Measurements from ENCODE around the gene ATG14. TPM values are rescaled to one million over a fixed set of nuclear protein-coding genes. Genes with fewer than 3 reads are reported as not detected.

ATG14 gene
- total and polyA plus RNA-seq, 2 of the 13 experiments (the other 11 are each of a cell fraction or from before 2014, with no cell fraction given): 7.2 to 9.1 TPM

GRCh38 chr14:55430024-55430690 lies 18.5 kb upstream of the ATG14 start:
- in situ Hi-C loops (cut with HindIII; ENCODE audit: extremely low pct_ligation_motif_present, low pct_unique_long_range_greater_than_20kb) (loop anchor here (5.0 to 25.0 kb wide), 3 partner anchors 218 to 1045 kb away; no protein-coding TSS in a partner anchor), intact Hi-C loops (cut with micrococcal nuclease; ENCODE audit: unreplicated experiment) (loop anchor here (2.0 to 10.0 kb wide), 3 partner anchors 155 to 225 kb away; partner anchors contain the start of gene FBXO34)
- Histone ChIP-seq H3K4me3 (replicated peaks in 1 of 3; ENCODE audit: insufficient read depth in 1 of 3, low read depth in 2 of 3, low read length in 3 of 3) (no peak overlapping the region), H3K9ac (ENCODE audit: insufficient read depth, low read depth, low read length) (no peak overlapping the region), H3K4me1 (ENCODE audit: insufficient read depth, low read length) (peaks cover 18% of the 10 kb centered on the region), H3K27me3 (ENCODE audit: control insufficient read depth in 1 of 2, insufficient read depth in 2 of 2, low read length in 2 of 2) (no peaks in the 10 kb centered on the region), H3K79me2 (ENCODE audit: insufficient read depth, low read length) (no peaks in the 10 kb centered on the region), H3K4me2 (ENCODE audit: low read depth, low read length) (no peak overlapping the region), H3K36me3 (replicated peaks in 1 of 2; ENCODE audit: control insufficient read depth in 1 of 2, insufficient read depth in 2 of 2, low read length in 2 of 2) (no peaks in the 10 kb centered on the region), H4K20me1 (ENCODE audit: insufficient read depth, low read length) (no peaks in the 10 kb centered on the region), H3K9me3 (ENCODE audit: low read length) (no peaks in the 10 kb centered on the region), H2AFZ (ENCODE audit: low read length) (no peak overlapping the region), H3K27ac (ENCODE audit: extremely low read length, insufficient read depth, low read length) (no peak overlapping the region)
- CTCF ChIA-PET (ENCODE audit: low intra/inter-chr PET ratio, low total read pairs): interaction anchor here (1.0 to 1.5 kb wide), 3 partner anchors 160 to 217 kb away, joined by 3 to 8 read pairs (median 7); no protein-coding TSS in a partner anchor
- peak; percentile 79 for ATAC-seq
- FAIRE-seq: no peak
- peak; percentile 80 for TF ChIP-seq ZNF362 (CRISPR knock-in tag; IDR thresholded peaks at IDR 0.05; ENCODE audit: borderline replicate concordance)
- peak; percentile 54 for TF ChIP-seq STAG1 (CRISPR knock-in tag; IDR thresholded peaks at IDR 0.05)
- no peak for TF ChIP-seq DR1 (CRISPR knock-in tag; IDR thresholded peaks at IDR 0.05)
- no peak for TF ChIP-seq KDM5A (IDR thresholded peaks at IDR 0.05; ENCODE audit: borderline replicate concordance, low read length)
- TF ChIP-seq CTCF (CRISPR knock-in tag; IDR thresholded peaks at IDR 0.05): peak; percentile 55
- TF ChIP-seq ZNF253 (CRISPR knock-in tag; IDR thresholded peaks at IDR 0.05; ENCODE audit: borderline replicate concordance): no peak
- TF ChIP-seq SMC3 (IDR thresholded peaks at IDR 0.05; ENCODE audit: low read length): peak; percentile 17; the same call in 1 of the 2 replicates
- no peak for TF ChIP-seq ZNF563 (CRISPR knock-in tag; IDR thresholded peaks at IDR 0.05)
- peak; percentile 74 for TF ChIP-seq ZNF121 (CRISPR knock-in tag; IDR thresholded peaks at IDR 0.05)
- no TSS peak for BruUV-seq (replicated peaks)
- POLR2A ChIA-PET: no interaction called here
- peak; percentile 64 for DNase-seq (ENCODE audit: low spot score)
- WGBS (ENCODE audit: low lambda C conversion rate): 0% methylated on average over 1 of the region's 1 CpG

All from HepG2 (cell line).